Upper lobe of right lung (tissue), 1 donor: ENCODE data around the gene FA2H. TPM values are rescaled to one million over a fixed set of nuclear protein-coding genes. Genes with fewer than 3 reads are reported as not detected.

Experiments
- ATAC-seq: fragments of 200-7000 bp; cut with Tn5 transposase; one replicate; pipeline ENCODE4 v1.9.1; 2020; ENCODE audit warnings: mild to moderate bottlenecking, moderate library complexity
- DNase-seq: peaks from one replicate; pipeline ENCODE4 v3.0.0-alpha.2; 2020
- H3K27ac ChIP-seq: fragments of 200-600 bp; one replicate; pipeline ENCODE4 v1.8.0; 2022
- H3K27me3 ChIP-seq: fragments of 200-600 bp; one replicate; pipeline ENCODE4 v1.8.0; 2022; ENCODE audit warnings: mild to moderate bottlenecking
- H3K36me3 ChIP-seq: fragments of 200-600 bp; one replicate; pipeline ENCODE4 v1.8.0; 2022
- H3K4me1 ChIP-seq: fragments of 200-600 bp; one replicate; pipeline ENCODE4 v1.8.0; 2022
- H3K4me3 ChIP-seq: fragments of 200-600 bp; one replicate; pipeline ENCODE4 v1.8.0; 2022; ENCODE audit warnings: mild to moderate bottlenecking
- H3K9me3 ChIP-seq: fragments of 200-600 bp; one replicate; pipeline ENCODE4 v1.8.0; 2022
- intact Hi-C: fragments of 100-400 bp; cut with DNase I; formaldehyde crosslinking; loops from one replicate; pipeline ENCODE4 v1.11.0; 2022
- total RNA-seq: library from RNA; stranded (reverse); fragmentation: NEBNext Ultra II Directional; extraction: Animal tissue kit (Norgen Biotek cat#: 25700); gene quantifications from one replicate; pipeline ENCODE4 v1.2.1, GENCODE V29; 2021
- TF ChIP-seq, protein P1 (sequence below): fragments of 200-600 bp; IDR thresholded peaks from one replicate; pipeline ENCODE4 v1.8.0; 2022; ENCODE audit warnings: antibody characterized with exemption
- donor health status: DM: no; HTN: yes; CAD: no; lungs with severe emphysema.

Gene FA2H
- total RNA-seq, 1 donor from 2014 or later = 2.1 TPM

DNA sequence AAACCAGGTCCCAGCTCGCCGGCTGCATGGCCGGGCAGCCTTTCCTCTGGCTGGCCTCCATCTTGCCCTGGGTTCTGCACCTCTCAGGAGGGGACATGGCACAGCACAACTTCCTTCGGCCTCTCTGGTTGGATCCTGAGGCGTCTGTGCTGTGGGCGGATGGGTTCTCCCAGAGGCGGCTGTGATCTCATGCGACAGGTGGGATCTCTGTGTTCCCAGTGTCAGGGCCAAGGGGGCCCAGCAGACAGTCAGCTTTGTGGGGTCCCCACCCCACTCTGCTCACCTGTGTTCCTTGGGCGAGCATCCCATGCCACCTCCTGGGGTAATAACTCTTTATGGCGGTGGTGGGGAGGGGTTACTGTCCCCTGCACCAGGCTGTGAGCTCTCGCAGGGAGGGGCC lies 35.8 kb downstream of the FA2H start:
- intact Hi-C loops = no loop called here

DNA sequence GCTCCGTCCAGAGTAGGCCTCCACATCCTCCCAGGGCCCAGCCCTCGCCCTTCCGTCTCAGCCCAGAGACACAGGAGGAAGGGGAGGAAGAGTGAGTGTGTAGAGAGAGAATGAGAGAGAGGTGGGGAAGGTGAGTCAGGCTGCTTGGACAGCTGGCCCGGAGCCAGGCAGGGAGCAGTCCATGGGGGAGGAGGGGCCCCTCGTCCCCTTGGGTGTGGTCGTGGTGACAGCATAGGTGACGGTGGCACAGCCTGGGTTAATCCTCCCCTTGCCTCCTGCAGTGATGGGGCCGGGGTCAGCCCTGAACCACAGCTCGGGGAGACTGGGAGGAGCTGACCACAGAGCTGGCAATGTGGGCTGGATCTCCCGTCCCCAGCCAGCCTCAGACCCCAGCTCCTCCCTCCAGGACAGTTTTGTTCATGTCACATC lies 36.5 kb downstream of the FA2H start:
- Histone ChIP-seq H3K4me1 (no peaks in the 10 kb centered on the region), H3K36me3 (no peaks in the 10 kb centered on the region), H3K27me3 (no peaks in the 10 kb centered on the region), H3K27ac (no peak overlapping the region), H3K9me3 (no peaks in the 10 kb centered on the region), H3K4me3 (no peak overlapping the region)
- ATAC-seq (no peak), DNase-seq (no peak)
- TF ChIP-seq, protein P1, sequence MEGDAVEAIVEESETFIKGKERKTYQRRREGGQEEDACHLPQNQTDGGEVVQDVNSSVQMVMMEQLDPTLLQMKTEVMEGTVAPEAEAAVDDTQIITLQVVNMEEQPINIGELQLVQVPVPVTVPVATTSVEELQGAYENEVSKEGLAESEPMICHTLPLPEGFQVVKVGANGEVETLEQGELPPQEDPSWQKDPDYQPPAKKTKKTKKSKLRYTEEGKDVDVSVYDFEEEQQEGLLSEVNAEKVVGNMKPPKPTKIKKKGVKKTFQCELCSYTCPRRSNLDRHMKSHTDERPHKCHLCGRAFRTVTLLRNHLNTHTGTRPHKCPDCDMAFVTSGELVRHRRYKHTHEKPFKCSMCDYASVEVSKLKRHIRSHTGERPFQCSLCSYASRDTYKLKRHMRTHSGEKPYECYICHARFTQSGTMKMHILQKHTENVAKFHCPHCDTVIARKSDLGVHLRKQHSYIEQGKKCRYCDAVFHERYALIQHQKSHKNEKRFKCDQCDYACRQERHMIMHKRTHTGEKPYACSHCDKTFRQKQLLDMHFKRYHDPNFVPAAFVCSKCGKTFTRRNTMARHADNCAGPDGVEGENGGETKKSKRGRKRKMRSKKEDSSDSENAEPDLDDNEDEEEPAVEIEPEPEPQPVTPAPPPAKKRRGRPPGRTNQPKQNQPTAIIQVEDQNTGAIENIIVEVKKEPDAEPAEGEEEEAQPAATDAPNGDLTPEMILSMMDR = no peak
- intact Hi-C loops = no loop called here

More for the DNA sequence above, 35.8 kb downstream of the FA2H start:
- Histone ChIP-seq H3K27me3 (no peaks in the 10 kb centered on the region), H3K27ac (no peak overlapping the region), H3K4me3 (no peak overlapping the region), H3K9me3 (no peaks in the 10 kb centered on the region), H3K36me3 (no peaks in the 10 kb centered on the region), H3K4me1 (no peaks in the 10 kb centered on the region)
- TF ChIP-seq, protein P1 = no peak
- no peak for ATAC-seq
- no peak for DNase-seq

DNA sequence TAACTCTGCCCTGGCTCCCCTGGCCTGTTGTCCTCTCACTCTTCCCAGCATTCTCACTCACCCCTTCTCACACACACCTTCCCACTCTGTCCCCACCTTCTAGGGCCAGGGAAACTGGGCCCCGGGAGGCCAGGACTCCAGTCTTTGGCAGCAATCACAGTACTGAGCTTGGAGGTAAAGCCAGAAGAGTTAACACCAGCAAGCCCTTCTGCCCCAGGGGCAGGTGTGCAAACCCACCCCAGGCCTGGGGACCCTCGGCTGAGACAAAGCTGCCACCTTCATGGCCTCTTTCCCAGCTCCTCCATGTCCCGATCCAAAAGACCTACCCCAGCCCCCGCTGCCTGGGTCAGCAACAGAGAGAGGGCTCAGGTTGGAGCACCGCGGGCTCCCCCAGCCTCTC lies 37.1 kb downstream of the FA2H start:
- Histone ChIP-seq H3K36me3 (no peaks in the 10 kb centered on the region), H3K4me3 (no peak overlapping the region), H3K27me3 (no peaks in the 10 kb centered on the region), H3K4me1 (no peaks in the 10 kb centered on the region), H3K9me3 (no peaks in the 10 kb centered on the region), H3K27ac (no peak overlapping the region)
- intact Hi-C loops = no loop called here
- DNase-seq (no peak), ATAC-seq (no peak)
- TF ChIP-seq, protein P1 = no peak

DNA sequence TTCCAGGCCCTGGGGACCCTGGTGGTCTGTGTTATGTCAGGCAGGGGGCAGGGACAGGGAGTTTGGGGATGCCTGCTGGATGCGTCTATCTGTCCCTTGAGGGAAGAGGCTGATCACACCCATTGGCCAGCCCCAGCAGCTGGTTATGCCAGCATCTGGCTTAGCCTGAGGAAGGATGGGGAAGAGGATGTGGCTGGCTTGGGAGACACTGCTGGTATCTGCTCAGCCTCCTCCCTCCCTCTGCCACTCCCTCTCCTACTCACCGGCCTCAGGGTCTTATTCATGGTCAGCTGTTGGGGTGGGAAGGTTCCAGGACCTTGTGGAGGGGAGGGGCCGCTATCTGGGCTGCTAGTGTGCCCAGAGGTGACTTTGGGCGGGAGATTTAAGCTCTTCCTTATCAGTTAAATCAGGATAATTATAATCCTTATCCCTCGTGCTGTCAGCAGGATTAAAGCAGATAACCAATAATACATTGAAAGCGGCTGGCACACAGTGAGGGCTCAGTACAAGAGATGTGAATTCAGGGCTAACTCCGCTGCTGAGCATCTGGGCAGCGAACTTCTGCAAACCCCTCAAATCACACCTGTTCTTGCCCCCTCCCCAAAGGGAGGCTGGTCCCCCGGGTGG lies 38.0 kb downstream of the FA2H start:
- H3K4me1 ChIP-seq = no peaks in the 10 kb centered on the region
- DNase-seq (no peak), ATAC-seq (no peak)
- no peak overlapping the region for H3K4me3 ChIP-seq
- intact Hi-C loops = no loop called here
- H3K27ac ChIP-seq = no peak overlapping the region
- TF ChIP-seq, protein P1 = no peak
- H3K9me3 ChIP-seq = no peaks in the 10 kb centered on the region
- H3K36me3 ChIP-seq = no peaks in the 10 kb centered on the region
- H3K27me3 ChIP-seq = no peaks in the 10 kb centered on the region

DNA sequence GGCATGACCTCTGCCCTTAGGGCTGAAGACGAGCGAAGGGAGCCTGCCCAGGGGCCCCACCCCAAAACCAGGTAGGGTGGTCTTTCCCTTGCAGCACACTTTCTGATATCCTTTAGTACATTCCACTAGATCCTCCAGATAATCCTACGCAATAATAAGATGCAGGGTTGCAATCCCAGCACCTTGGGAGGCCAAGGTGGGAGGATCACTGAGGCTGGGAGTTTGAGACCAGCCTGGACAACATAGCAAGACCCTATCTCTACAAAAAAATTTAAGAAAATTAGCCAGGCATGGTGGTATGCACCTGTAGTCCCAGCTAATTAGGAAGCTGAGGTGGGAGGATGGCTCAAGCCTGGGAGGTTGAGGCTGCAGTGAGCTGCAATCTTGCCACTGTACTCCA lies 39.1 kb downstream of the FA2H start:
- Histone ChIP-seq H3K4me1 (no peaks in the 10 kb centered on the region), H3K27ac (no peak overlapping the region), H3K36me3 (no peaks in the 10 kb centered on the region), H3K27me3 (no peaks in the 10 kb centered on the region), H3K9me3 (no peaks in the 10 kb centered on the region), H3K4me3 (no peak overlapping the region)
- DNase-seq (no peak), ATAC-seq (no peak)
- intact Hi-C loops = no loop called here
- TF ChIP-seq, protein P1 = no peak

DNA sequence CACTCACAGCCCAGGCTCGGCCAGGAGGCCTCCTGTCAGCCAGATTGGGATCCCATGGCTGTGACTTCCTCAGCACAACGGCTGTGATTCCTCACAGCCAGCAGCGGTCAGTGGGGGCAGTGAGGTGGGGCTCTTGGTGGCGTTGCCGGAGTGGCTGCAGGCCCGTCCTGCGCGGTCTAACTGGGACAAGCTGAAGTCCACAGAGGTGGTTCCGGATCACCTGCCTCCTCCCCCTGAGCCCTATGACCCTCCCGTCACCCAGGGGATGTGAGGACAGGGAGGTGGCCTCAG lies 39.5 kb downstream of the FA2H start:
- no peak overlapping the region for H3K4me3 ChIP-seq
- H3K36me3 ChIP-seq = no peaks in the 10 kb centered on the region
- H3K4me1 ChIP-seq = no peaks in the 10 kb centered on the region
- DNase-seq = no peak
- H3K27me3 ChIP-seq = no peaks in the 10 kb centered on the region
- intact Hi-C loops = no loop called here
- no peak overlapping the region for H3K27ac ChIP-seq
- TF ChIP-seq, protein P1 = no peak
- H3K9me3 ChIP-seq = no peaks in the 10 kb centered on the region
- no peak for ATAC-seq
